Measurements from ENCODE around the gene LRRN1. TPM values are rescaled to one million over a fixed set of nuclear protein-coding genes. Genes with fewer than 3 reads are reported as not detected.

The LRRN1 gene
- polyA plus RNA-seq, 3 donors: 0.08 TPM; not detected in 2

DNA sequence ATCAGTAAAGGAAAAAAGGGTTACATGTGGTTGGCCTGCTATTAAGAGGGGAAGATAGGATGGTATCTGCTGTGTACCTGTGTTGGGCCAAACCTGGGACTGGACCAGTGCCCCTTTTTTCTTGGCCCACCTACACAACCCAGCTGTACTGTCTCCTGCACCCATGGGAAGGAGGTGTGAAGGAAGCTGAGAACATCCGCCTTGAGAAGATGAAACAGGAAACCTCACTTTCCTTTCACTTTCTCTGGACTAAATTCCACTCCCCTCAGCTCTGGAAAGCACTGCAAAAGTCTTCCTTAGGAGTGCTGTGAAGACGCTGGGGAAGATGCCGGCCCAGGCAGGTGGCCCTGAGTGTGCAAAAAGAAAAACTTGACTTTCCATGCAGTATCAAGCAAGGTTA lies 37.6 kb downstream of the LRRN1 start:
- Histone ChIP-seq H2AFZ (ENCODE audit: insufficient read depth, low read depth, low read length, poor library complexity, severe bottlenecking) (no peak overlapping the region), H3K9ac (ENCODE audit: insufficient read depth, low read length, poor library complexity, severe bottlenecking) (no peak overlapping the region), H3K79me2 (ENCODE audit: insufficient read depth, low read length) (no peaks in the 10 kb centered on the region), H3K9me3 (replicated peaks in 1 of 2; ENCODE audit: control insufficient read depth in 1 of 2, insufficient read depth in 1 of 2, low read length in 2 of 2) (peaks cover 16 to 27% of the 10 kb centered on the region in 2 donors), H3K36me3 (replicated peaks in 1 of 2; ENCODE audit: control insufficient read depth in 1 of 2, insufficient read depth in 2 of 2, low read length in 2 of 2) (no peaks in the 10 kb centered on the region), H4K20me1 (ENCODE audit: insufficient read depth, low read length) (no peaks in the 10 kb centered on the region), H3K27ac (ENCODE audit: low read depth in 1 of 2, low read length in 2 of 2) (no peak overlapping the region), H3K4me1 (ENCODE audit: control insufficient read depth in 1 of 2, insufficient read depth in 2 of 2, low read length in 2 of 2) (no peaks in the 10 kb centered on the region), H3K27me3 (ENCODE audit: control insufficient read depth in 2 of 2, insufficient read depth in 2 of 2, low read length in 2 of 2) (no peaks in the 10 kb centered on the region), H3K4me3 (replicated peaks in 1 of 3; ENCODE audit: low read depth in 2 of 3, low read length in 3 of 3) (no peak overlapping the region), H3K4me2 (replicated peaks; ENCODE audit: extremely low read depth, low read length, poor library complexity, severe bottlenecking) (no peak overlapping the region)
- TF ChIP-seq, protein P1, sequence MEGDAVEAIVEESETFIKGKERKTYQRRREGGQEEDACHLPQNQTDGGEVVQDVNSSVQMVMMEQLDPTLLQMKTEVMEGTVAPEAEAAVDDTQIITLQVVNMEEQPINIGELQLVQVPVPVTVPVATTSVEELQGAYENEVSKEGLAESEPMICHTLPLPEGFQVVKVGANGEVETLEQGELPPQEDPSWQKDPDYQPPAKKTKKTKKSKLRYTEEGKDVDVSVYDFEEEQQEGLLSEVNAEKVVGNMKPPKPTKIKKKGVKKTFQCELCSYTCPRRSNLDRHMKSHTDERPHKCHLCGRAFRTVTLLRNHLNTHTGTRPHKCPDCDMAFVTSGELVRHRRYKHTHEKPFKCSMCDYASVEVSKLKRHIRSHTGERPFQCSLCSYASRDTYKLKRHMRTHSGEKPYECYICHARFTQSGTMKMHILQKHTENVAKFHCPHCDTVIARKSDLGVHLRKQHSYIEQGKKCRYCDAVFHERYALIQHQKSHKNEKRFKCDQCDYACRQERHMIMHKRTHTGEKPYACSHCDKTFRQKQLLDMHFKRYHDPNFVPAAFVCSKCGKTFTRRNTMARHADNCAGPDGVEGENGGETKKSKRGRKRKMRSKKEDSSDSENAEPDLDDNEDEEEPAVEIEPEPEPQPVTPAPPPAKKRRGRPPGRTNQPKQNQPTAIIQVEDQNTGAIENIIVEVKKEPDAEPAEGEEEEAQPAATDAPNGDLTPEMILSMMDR (IDR thresholded peaks at IDR 0.05): no peak
- Mint-ChIP-seq H3K27ac (no peak overlapping the region), H3K4me3 (no peak overlapping the region), H3K36me3 (no peaks in the 10 kb centered on the region), H3K4me1 (peaks cover 6% of the 10 kb centered on the region), H3K9me3 (peaks cover 17 to 47% (median 31%) of the 10 kb centered on the region in 7 donors), H3K27me3 (ENCODE audit: low read depth in 3 of 3) (no peaks in the 10 kb centered on the region)
- intact Hi-C loops (cut with micrococcal nuclease): no loop called here
- 100% methylated on average over 2 of the region's 3 CpGs for WGBS (ENCODE audit: insufficient coverage)
- DNase-seq: no peak

DNA sequence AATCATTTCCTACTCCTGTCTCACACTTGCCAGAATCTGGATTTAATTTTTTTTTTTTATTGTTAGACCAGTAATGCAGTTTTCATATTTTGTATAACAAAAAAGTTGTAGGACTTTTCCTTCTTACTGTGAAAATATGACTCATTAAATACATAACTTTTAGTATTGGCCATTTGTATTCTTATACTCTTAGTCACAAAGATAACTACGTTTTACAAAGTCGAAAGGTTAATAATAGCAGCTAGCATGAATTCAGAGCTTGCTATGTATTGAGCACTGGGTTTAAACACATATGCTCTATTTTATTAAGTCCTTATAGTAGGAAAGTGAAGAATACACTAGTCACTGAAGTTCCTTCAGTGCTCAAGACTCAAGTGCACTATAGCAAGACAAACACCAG lies 43.1 kb downstream of the LRRN1 start:
- Histone ChIP-seq H3K36me3 (replicated peaks in 1 of 2; ENCODE audit: control insufficient read depth in 1 of 2, insufficient read depth in 2 of 2, low read length in 2 of 2) (no peaks in the 10 kb centered on the region), H3K9me3 (replicated peaks in 1 of 2; ENCODE audit: control insufficient read depth in 1 of 2, insufficient read depth in 1 of 2, low read length in 2 of 2) (peaks cover 0 to 9% of the 10 kb centered on the region in 2 donors), H2AFZ (ENCODE audit: insufficient read depth, low read depth, low read length, poor library complexity, severe bottlenecking) (no peak overlapping the region), H3K4me3 (replicated peaks in 1 of 3; ENCODE audit: low read depth in 2 of 3, low read length in 3 of 3) (no peak overlapping the region), H3K79me2 (ENCODE audit: insufficient read depth, low read length) (no peaks in the 10 kb centered on the region), H3K27ac (ENCODE audit: low read depth in 1 of 2, low read length in 2 of 2) (no peak overlapping the region), H3K4me1 (ENCODE audit: control insufficient read depth in 1 of 2, insufficient read depth in 2 of 2, low read length in 2 of 2) (no peaks in the 10 kb centered on the region), H3K9ac (ENCODE audit: insufficient read depth, low read length, poor library complexity, severe bottlenecking) (no peak overlapping the region), H3K27me3 (ENCODE audit: control insufficient read depth in 2 of 2, insufficient read depth in 2 of 2, low read length in 2 of 2) (no peaks in the 10 kb centered on the region), H3K4me2 (replicated peaks; ENCODE audit: extremely low read depth, low read length, poor library complexity, severe bottlenecking) (no peak overlapping the region), H4K20me1 (ENCODE audit: insufficient read depth, low read length) (no peaks in the 10 kb centered on the region)
- no peak for DNase-seq
- Mint-ChIP-seq H3K9me3 (peaks cover 7 to 24% (median 16%) of the 10 kb centered on the region in 7 donors), H3K4me1 (peaks cover under 1% of the 10 kb centered on the region), H3K4me3 (no peak overlapping the region), H3K27me3 (ENCODE audit: low read depth in 3 of 3) (peaks cover 1 to 2% (median 1%) of the 10 kb centered on the region in 3 donors), H3K27ac (no peak overlapping the region), H3K36me3 (no peaks in the 10 kb centered on the region)
- TF ChIP-seq, protein P1 (IDR thresholded peaks at IDR 0.05): no peak
- WGBS (ENCODE audit: insufficient coverage): no CpG with 5 or more reads among the region's 2 CpGs
- intact Hi-C loops (cut with micrococcal nuclease): no loop called here
